ENCODE measurements around the gene FTO.

The FTO gene

GRCh38 chr16:54055864-54056263, 351.9 kb downstream of the FTO start:
- DNase-seq (ENCODE audit: low spot score): peak; percentile 39

GRCh38 chr16:54056921-54057320, 353.0 kb downstream of the FTO start:
- no peak for DNase-seq (ENCODE audit: low spot score)

- DNase-seq (ENCODE audit: low spot score): no peak
Observed at GRCh38 chr16:54059319-54059718, 355.4 kb downstream of the FTO start.

- no peak for DNase-seq (ENCODE audit: low spot score)
Observed at GRCh38 chr16:54060599-54061421, 356.9 kb downstream of the FTO start.

GRCh38 chr16:54061454-54061853, 357.5 kb downstream of the FTO start:
- no peak for DNase-seq (ENCODE audit: low spot score)

- DNase-seq (ENCODE audit: low spot score): no peak
Observed at GRCh38 chr16:54062361-54063278, 358.7 kb downstream of the FTO start.

GRCh38 chr16:54063279-54063773, 359.4 kb downstream of the FTO start:
- no peak for DNase-seq (ENCODE audit: low spot score)

- DNase-seq (ENCODE audit: low spot score): peak; percentile 69
Observed at GRCh38 chr16:54066451-54067105, 362.6 kb downstream of the FTO start.

- DNase-seq (ENCODE audit: low spot score): no peak
Observed at GRCh38 chr16:54067322-54068065, 363.5 kb downstream of the FTO start.

- no peak for DNase-seq (ENCODE audit: low spot score)
Observed at GRCh38 chr16:54068212-54068611, 364.3 kb downstream of the FTO start.

- no peak for DNase-seq (ENCODE audit: low spot score)
Observed at GRCh38 chr16:54069601-54070239, 365.8 kb downstream of the FTO start.

- no peak for DNase-seq (ENCODE audit: low spot score)
Observed at GRCh38 chr16:54070789-54071343, 366.9 kb downstream of the FTO start.

- no peak for DNase-seq (ENCODE audit: low spot score)
Observed at GRCh38 chr16:54071514-54071913, 367.6 kb downstream of the FTO start.

- DNase-seq (ENCODE audit: low spot score): peak; percentile 34
Observed at GRCh38 chr16:54072237-54072636, 368.3 kb downstream of the FTO start.

GRCh38 chr16:54073356-54073755, 369.4 kb downstream of the FTO start:
- no peak for DNase-seq (ENCODE audit: low spot score)

GRCh38 chr16:54075446-54075845, 371.5 kb downstream of the FTO start:
- DNase-seq (ENCODE audit: low spot score): no peak

GRCh38 chr16:54076006-54076504, 372.1 kb downstream of the FTO start:
- peak; percentile 13 for DNase-seq (ENCODE audit: low spot score)

- peak; percentile 78 for DNase-seq (ENCODE audit: low spot score)
Observed at GRCh38 chr16:54077050-54077821, 373.3 kb downstream of the FTO start.

- peak; percentile 90 for DNase-seq (ENCODE audit: low spot score)
Observed at GRCh38 chr16:54080524-54081008, 376.6 kb downstream of the FTO start.

GRCh38 chr16:54086791-54087190, 382.8 kb downstream of the FTO start:
- DNase-seq (ENCODE audit: low spot score): no peak

Data from kidney tubule cell (primary cell).